Panc1 (cell line): ENCODE measurements around the gene SLC6A1. TPM values are rescaled to one million over a fixed set of nuclear protein-coding genes. Genes with fewer than 3 reads are reported as not detected.

ENCODE experiments used
- ATAC-seq: fragments of 200-7000 bp; cut with Tn5 transposase; 2 replicates; pipeline ENCODE4 v1.9.1; 2020; ENCODE audit warnings: mild to moderate bottlenecking, moderate library complexity
- BruUV-seq: library from RNA; stranded (reverse); fragments of 400-500 nt; replicated peaks from 2 replicates; lab custom pipeline; 2021; lab: Mats Ljungman, UMichigan
- CTCF ChIA-PET: fragments of 300-600 bp; sonication (Branson Sonifier 250); formaldehyde crosslinking; loops from one replicate; lab custom pipeline; 2022; ENCODE audit warnings: antibody characterized with exemption; lab: Charles Lee
- POLR2A ChIA-PET: fragments of 300-600 bp; sonication (Branson Sonifier 250); formaldehyde crosslinking; loops from one replicate; lab custom pipeline; 2022; ENCODE audit warnings: antibody characterized with exemption; lab: Charles Lee
- DNase-seq: peaks from one replicate; pipeline ENCODE4 v3.0.0-alpha.2; 2010; ENCODE audit warnings: low read depth, low spot score
- H3K27ac ChIP-seq: 2 replicates; pipeline ENCODE4 v1.5.1; 2011; ENCODE audit warnings: mild to moderate bottlenecking, low read length, inconsistent platforms
- H3K27me3 ChIP-seq: fragments of 200-500 bp; sonication (Bioruptor generic); 2 replicates; pipeline ENCODE4 v1.6.0; 2014; ENCODE audit warnings: low read length, inconsistent platforms; ENCODE audit not compliant: control insufficient read depth, insufficient read depth
- H3K36me3 ChIP-seq: fragments of 200-500 bp; sonication (Bioruptor generic); 2 replicates; pipeline ENCODE4 v1.5.1; 2014; ENCODE audit warnings: inconsistent platforms, mild to moderate bottlenecking, low read length, moderate library complexity; ENCODE audit not compliant: control insufficient read depth, insufficient read depth
- H3K4me1 ChIP-seq: 2 replicates; pipeline ENCODE4 v1.5.1; 2011; ENCODE audit warnings: inconsistent platforms, mild to moderate bottlenecking, low read length, moderate library complexity; ENCODE audit not compliant: control insufficient read depth, insufficient read depth
- H3K4me3 ChIP-seq, 2 experiments: 2 replicates each; pipeline ENCODE4 v1.5.1; 2011 to 2012; ENCODE audit warnings: low read depth in 2 of 2, low read length in 2 of 2, mild to moderate bottlenecking in 2 of 2, inconsistent platforms in 1 of 2, moderate library complexity in 1 of 2
- H3K9me3 ChIP-seq: fragments of 200-500 bp; sonication (Bioruptor generic); 2 replicates; pipeline ENCODE4 v1.5.1; 2014; ENCODE audit warnings: low read depth, mild to moderate bottlenecking, inconsistent platforms, low read length, moderate library complexity; ENCODE audit not compliant: control insufficient read depth, insufficient read depth
- POLR2AphosphoS5 ChIP-seq: IDR thresholded peaks from 2 replicates; pipeline ENCODE4 v1.6.1; 2012; ENCODE audit warnings: mild to moderate bottlenecking, low read depth, low read length, moderate library complexity
- SIN3A ChIP-seq: IDR thresholded peaks from 2 replicates; pipeline ENCODE4 v1.6.1; 2012; ENCODE audit warnings: low read depth, mild to moderate bottlenecking, low read length, moderate library complexity, borderline replicate concordance; ENCODE audit not compliant: insufficient read depth
- TCF7L2 ChIP-seq: IDR thresholded peaks from 2 replicates; pipeline ENCODE4 v1.6.1; 2011; ENCODE audit warnings: mild to moderate bottlenecking, low read depth, low read length, inconsistent platforms
- in situ Hi-C: cut with HindIII; loops from 2 replicates; pipeline ENCODE4 v1.10.0; 2016; ENCODE audit warnings: low sequenced_read_pairs, low pct_unique_long_range_greater_than_20kb
- intact Hi-C: fragments of 100-400 bp; cut with micrococcal nuclease; formaldehyde crosslinking; loops from one replicate; pipeline ENCODE4 v1.10.0; 2022; ENCODE audit not compliant: unreplicated experiment
- total RNA-seq: library from RNA; stranded (reverse); gene quantifications from one replicate; pipeline ENCODE4 v1.2.1, GENCODE V29; 2021; ENCODE audit not compliant: unreplicated experiment
- TF ChIP-seq, protein P1 (sequence below), 2 experiments: IDR thresholded peaks; 2 replicates each; pipeline ENCODE4 v1.6.1; 2011 to 2012; ENCODE audit warnings: low read depth in 2 of 2, control low read depth in 1 of 2, low read length in 1 of 2, mild to moderate bottlenecking in 1 of 2, moderate library complexity in 1 of 2; ENCODE audit not compliant: insufficient read depth in 1 of 2
- TF ChIP-seq, protein P2 (sequence below): fragments of 450-650 bp; IDR thresholded peaks from 2 replicates; pipeline ENCODE4 v1.5.1; 2017; ENCODE audit warnings: mild to moderate bottlenecking

SLC6A1 gene
- total RNA-seq, 1 experiment from 2014 or later: not detected

DNA sequence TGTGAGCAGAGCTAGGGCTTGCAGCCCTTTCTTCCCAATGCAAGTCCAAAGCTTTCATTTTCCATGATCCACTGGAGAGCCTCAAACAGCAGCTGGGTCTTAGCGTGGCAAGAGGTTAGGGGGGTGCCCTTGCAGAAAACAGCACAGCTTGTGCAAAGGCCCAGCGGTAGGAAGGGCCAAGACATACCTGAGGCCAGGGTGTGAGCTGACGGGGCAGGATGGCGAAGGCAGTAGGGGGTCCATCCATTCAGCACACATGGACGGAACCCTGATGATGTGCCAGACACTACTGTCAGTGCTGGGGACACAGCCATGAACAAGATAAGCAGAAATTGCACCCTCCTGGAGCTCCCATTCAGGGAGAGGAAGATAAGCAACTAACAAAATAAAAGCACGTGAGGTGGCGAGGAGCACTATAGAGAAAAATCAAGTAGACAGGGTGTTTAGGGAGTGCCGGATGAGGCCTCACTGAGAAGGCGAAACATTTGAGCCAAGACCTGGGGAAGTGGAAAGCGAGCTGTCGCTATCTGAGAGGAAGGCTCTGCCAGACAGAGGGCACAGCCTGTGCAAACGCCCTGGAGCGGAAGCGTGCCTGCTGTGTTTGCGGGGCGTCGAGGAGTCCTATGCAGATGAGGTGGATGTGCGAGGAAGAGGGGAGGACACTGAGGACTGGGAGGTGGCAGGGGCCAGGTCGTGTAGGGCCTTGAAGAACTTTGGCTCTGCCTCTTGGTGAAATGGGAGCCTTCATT is 43.4 kb downstream of the SLC6A1 start:
- H3K4me1 ChIP-seq: no peaks in the 10 kb centered on the region
- TF ChIP-seq, protein P1, sequence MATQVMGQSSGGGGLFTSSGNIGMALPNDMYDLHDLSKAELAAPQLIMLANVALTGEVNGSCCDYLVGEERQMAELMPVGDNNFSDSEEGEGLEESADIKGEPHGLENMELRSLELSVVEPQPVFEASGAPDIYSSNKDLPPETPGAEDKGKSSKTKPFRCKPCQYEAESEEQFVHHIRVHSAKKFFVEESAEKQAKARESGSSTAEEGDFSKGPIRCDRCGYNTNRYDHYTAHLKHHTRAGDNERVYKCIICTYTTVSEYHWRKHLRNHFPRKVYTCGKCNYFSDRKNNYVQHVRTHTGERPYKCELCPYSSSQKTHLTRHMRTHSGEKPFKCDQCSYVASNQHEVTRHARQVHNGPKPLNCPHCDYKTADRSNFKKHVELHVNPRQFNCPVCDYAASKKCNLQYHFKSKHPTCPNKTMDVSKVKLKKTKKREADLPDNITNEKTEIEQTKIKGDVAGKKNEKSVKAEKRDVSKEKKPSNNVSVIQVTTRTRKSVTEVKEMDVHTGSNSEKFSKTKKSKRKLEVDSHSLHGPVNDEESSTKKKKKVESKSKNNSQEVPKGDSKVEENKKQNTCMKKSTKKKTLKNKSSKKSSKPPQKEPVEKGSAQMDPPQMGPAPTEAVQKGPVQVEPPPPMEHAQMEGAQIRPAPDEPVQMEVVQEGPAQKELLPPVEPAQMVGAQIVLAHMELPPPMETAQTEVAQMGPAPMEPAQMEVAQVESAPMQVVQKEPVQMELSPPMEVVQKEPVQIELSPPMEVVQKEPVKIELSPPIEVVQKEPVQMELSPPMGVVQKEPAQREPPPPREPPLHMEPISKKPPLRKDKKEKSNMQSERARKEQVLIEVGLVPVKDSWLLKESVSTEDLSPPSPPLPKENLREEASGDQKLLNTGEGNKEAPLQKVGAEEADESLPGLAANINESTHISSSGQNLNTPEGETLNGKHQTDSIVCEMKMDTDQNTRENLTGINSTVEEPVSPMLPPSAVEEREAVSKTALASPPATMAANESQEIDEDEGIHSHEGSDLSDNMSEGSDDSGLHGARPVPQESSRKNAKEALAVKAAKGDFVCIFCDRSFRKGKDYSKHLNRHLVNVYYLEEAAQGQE (IDR thresholded peaks at IDR 0.05; ENCODE audit: insufficient read depth in 1 of 2, low read depth in 2 of 2, low read length in 1 of 2): no peak
- TF ChIP-seq POLR2AphosphoS5 (no peak), TCF7L2 (no peak), SIN3A (no peak)
- TF ChIP-seq, protein P2, sequence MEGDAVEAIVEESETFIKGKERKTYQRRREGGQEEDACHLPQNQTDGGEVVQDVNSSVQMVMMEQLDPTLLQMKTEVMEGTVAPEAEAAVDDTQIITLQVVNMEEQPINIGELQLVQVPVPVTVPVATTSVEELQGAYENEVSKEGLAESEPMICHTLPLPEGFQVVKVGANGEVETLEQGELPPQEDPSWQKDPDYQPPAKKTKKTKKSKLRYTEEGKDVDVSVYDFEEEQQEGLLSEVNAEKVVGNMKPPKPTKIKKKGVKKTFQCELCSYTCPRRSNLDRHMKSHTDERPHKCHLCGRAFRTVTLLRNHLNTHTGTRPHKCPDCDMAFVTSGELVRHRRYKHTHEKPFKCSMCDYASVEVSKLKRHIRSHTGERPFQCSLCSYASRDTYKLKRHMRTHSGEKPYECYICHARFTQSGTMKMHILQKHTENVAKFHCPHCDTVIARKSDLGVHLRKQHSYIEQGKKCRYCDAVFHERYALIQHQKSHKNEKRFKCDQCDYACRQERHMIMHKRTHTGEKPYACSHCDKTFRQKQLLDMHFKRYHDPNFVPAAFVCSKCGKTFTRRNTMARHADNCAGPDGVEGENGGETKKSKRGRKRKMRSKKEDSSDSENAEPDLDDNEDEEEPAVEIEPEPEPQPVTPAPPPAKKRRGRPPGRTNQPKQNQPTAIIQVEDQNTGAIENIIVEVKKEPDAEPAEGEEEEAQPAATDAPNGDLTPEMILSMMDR: no peak
- H3K4me3 ChIP-seq: no peak overlapping the region
- DNase-seq (no peak), ATAC-seq (no peak)
- H3K36me3 ChIP-seq: no peaks in the 10 kb centered on the region
- ChIA-PET CTCF (no interaction called here), POLR2A (no interaction called here)
- in situ Hi-C loops: no loop called here
- no TSS peak for BruUV-seq
- H3K27me3 ChIP-seq: peaks cover 6% of the 10 kb centered on the region
- intact Hi-C loops: no loop called here
- H3K9me3 ChIP-seq: no peaks in the 10 kb centered on the region
- no peak overlapping the region for H3K27ac ChIP-seq

DNA sequence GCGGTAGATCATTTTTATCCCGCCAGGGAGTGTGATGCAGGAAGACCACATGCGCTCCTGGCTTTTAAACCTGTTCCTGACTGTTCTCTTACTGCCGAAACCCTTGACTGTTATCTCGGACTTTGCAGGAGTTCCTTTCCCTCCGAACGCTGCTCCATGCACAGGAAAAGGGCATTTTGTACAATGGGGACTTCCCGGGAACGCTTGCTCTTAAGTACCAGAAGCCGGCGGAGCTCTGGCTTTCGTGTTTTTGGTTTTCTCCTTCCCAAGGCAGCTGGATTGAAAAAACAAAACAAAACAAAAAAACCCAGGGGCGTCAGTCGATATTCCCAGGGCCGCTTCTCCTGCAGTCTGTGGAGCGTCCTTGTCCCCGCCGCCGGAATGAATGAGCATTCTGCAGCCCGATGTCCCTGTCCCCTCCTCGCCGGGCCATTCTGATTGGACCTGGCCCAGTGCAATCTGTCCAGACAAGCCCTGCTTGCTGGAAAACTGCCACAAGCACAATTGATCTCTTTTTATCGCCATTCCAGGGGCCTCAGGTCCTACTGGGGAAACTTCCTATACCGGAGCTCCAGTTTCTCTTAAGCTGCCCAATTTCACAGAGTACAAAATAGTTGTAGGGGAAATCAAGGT is 44.8 kb downstream of the SLC6A1 start:
- BruUV-seq: no TSS peak
- ChIA-PET POLR2A (interaction anchor here (0.6 kb wide), 1 partner anchor 441 kb away, joined by 5 read pairs; no protein-coding TSS in a partner anchor), CTCF (no interaction called here)
- TF ChIP-seq, protein P1 (IDR thresholded peaks at IDR 0.05; ENCODE audit: insufficient read depth in 1 of 2, low read depth in 2 of 2, low read length in 1 of 2): no peak
- TF ChIP-seq, protein P2: no peak
- TF ChIP-seq POLR2AphosphoS5: no peak
- TF ChIP-seq SIN3A: no peak
- no peak for TF ChIP-seq TCF7L2
- Histone ChIP-seq H3K4me3 (no peak overlapping the region), H3K9me3 (no peaks in the 10 kb centered on the region), H3K27ac (no peak overlapping the region), H3K36me3 (no peaks in the 10 kb centered on the region), H3K27me3 (peaks cover 6% of the 10 kb centered on the region), H3K4me1 (no peaks in the 10 kb centered on the region)
- in situ Hi-C loops: no loop called here
- intact Hi-C loops: no loop called here
- ATAC-seq (no peak), DNase-seq (no peak)
